Measurements from ENCODE around the gene SOX2.

Gene SOX2

DNA sequence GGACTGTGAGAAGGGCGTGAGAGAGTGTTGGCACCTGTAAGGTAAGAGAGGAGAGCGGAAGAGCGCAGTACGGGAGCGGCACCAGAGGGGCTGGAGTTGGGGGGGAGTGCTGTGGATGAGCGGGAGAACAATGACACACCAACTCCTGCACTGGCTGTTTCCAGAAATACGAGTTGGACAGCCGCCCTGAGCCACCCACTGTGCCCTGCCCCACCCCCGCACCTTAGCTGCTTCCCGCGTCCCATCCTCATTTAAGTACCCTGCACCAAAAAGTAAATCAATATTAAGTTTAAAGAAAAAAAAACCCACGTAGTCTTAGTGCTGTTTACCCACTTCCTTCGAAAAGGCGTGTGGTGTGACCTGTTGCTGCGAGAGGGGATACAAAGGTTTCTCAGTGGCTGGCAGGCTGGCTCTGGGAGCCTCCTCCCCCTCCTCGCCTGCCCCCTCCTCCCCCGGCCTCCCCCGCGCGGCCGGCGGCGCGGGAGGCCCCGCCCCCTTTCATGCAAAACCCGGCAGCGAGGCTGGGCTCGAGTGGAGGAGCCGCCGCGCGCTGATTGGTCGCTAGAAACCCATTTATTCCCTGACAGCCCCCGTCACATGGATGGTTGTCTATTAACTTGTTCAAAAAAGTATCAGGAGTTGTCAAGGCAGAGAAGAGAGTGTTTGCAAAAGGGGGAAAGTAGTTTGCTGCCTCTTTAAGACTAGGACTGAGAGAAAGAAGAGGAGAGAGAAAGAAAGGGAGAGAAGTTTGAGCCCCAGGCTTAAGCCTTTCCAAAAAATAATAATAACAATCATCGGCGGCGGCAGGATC, at the start of gene SOX2:
TSS of gene SOX2 (plus strand) at position 601 of the 811 bp plus-strand sequence. CDS start 436 bp downstream, outside the sequence.
- no peak for DNase-seq (ENCODE audit: low read depth in 2 of 2, low spot score in 1 of 2)

DNA sequence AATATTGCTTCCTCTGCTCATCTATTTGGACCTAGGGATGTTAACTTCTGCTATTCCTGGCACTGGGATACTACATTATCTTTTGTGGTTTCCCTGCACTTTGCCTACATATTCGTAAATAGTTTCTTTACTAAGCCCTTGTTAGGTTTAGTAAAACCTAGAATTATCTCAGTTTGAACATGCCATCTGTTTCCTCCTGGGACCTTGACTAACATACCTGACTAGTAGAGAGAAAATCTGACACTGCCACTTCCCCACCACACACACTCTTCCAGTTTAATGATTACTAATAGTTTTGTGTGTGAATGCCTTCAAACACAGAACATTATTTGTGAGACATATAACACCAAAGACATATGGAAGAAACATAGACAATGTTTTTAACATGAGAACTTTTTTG, 28.2 kb upstream of the SOX2 start:
- no peak for DNase-seq (ENCODE audit: low read depth in 2 of 2, low spot score in 1 of 2)

DNA sequence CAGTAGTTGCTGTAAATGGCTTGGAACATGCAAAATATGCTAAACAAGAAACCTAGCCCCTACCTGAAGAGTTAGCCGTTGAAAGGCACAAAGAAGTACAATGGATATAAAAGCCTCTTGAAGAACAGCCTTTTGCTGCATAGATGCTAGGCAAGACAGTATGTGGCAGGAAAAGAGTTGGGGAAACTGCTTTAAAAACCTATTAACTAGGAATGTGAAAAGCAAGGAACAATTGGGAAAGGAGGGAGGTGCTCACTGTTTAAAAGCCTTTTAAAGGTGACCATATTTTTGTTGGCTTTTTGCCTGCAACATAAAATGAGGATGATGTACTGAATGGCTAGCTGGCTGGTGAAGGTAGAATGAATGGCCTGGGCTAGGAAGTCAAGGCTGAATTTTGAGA, 24.5 kb upstream of the SOX2 start:
- DNase-seq (ENCODE audit: low read depth in 2 of 2, low spot score in 1 of 2) = no peak

DNA sequence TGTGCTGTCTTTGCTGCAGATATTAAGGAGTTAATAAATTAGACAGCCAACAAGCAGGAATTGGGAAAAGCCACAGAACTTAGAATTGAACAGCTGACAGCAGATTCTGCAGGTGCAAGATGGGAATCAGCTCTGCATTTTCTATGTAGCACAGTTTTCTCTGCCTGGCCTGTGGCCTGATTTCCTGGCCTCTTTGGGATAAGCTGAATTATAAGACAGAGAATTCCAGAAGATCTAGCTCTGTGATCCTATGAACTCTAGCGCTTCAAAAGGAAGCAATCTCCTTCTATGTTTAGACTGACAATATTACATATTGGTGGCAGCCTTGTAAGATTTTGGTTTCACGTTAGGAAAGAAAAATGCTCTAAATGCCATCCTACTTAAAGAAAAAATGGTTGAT, 24.0 kb upstream of the SOX2 start:
- no peak for DNase-seq (ENCODE audit: low read depth in 2 of 2, low spot score in 1 of 2)

DNA sequence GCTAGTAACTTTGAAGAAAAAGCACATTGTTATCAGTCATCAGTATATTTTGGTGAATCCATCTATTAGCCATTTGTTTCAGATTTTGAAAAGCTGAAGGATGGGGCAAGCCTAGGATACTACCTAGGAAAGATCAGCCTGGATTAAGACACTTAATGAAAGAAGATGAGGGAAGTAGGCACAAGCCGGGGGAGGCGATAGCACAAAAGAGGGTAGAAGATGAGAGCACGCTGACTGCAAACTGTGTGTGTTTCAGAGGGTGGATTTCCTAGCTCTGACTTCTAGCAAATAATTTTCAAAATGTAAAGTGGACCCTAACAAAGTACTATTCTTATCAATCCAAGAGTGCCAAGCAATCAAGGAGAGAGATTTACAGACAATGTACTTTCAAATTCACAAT, 22.2 kb upstream of the SOX2 start:
- DNase-seq (ENCODE audit: low read depth in 2 of 2, low spot score in 1 of 2) = no peak

DNA sequence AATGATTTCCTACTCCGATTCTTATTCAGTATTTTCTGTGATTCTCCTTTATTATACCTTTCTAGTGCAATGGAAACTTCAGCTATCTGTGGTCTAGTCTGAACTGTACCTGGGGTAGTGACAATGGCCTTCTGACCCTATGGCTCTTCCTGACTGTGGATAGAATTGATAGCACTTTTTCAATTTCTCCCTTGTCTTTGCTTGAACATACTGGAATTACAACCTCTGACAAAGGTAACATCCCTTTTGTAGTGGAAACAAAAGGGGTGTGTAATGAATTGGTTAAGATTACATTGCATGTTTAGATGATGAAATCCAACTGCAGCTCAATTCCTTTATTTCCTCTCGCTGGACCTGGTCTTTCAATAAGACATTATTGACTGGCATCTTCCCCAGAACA, 21.0 kb upstream of the SOX2 start:
- DNase-seq (ENCODE audit: low read depth in 2 of 2, low spot score in 1 of 2) = no peak

DNA sequence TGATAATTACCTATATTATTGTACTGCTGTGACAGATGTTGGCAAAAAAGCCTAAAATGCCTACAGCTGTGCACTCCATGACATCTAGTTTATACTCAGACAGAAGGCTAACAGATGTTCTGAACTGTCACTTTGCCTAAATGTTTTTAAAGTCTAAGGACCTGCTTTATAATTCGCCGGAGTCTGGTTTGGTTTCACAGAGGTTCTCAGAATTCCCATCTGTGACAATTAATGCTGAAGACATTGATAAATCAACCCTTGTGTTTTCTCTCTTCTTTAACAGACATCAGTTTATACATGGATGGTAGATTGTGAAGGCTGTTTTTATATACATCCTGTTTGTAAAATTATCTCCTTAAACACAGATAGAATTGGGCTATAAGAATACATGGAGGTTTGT, 19.8 kb upstream of the SOX2 start:
- no peak for DNase-seq (ENCODE audit: low read depth in 2 of 2, low spot score in 1 of 2)

DNA sequence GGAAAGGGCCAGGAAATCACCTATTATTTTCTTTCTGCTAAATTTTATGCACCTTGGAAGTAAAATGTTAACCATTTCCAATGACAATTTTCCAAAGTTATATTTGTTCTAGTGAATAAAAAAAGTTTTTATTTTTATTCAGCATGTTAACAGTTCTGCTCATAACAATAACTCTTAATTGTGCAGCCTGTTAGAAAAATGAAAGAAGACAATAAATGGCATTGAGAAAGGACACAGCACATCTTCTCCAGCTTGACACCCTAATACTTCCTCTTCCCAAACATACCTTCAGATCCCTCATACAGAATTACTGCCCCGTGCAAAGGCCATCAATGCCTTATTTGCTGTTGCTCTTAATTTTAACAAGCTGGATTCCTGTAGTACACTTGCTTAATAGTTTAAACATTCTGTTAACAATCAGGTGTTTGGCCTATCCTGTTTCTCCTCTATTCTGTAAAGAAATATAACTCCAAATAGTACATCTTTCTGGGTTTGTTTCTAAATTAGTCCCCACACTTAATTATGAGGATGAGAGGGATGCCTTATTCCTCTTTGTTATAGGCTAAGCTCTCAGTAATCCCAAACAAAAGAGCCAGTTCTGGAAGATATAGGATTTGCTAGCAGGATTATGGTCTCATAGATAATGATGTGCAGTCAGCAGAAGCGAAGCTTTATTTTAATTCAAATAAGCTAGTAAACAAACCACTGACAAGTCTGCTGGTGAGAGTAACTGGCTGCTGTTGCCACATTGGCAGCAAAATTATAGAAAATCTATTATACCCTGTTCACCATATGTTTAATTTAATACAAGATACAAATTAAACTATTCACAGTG, 19.2 kb upstream of the SOX2 start:
- no peak for DNase-seq (ENCODE audit: low read depth in 2 of 2, low spot score in 1 of 2)

DNA sequence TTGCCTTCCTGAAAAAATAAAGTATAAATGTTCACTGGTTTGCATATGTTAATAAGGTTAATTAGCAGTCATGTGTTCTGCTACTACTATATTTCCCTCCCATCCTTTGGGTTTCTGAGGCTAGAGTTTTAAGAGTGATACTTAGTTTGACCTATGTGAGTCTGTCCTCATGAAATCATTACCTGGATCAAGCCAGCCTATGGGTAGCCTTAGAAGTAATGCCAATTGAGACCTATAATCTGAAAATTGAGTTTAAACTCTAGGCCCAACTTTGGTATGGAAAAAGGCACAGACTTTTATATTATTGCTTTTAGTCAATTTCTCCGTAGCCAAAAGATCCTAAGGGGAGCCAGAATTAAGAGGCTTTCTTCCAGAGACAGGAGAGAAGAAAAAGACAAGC, 18.4 kb upstream of the SOX2 start:
- no peak for DNase-seq (ENCODE audit: low read depth in 2 of 2, low spot score in 1 of 2)

DNA sequence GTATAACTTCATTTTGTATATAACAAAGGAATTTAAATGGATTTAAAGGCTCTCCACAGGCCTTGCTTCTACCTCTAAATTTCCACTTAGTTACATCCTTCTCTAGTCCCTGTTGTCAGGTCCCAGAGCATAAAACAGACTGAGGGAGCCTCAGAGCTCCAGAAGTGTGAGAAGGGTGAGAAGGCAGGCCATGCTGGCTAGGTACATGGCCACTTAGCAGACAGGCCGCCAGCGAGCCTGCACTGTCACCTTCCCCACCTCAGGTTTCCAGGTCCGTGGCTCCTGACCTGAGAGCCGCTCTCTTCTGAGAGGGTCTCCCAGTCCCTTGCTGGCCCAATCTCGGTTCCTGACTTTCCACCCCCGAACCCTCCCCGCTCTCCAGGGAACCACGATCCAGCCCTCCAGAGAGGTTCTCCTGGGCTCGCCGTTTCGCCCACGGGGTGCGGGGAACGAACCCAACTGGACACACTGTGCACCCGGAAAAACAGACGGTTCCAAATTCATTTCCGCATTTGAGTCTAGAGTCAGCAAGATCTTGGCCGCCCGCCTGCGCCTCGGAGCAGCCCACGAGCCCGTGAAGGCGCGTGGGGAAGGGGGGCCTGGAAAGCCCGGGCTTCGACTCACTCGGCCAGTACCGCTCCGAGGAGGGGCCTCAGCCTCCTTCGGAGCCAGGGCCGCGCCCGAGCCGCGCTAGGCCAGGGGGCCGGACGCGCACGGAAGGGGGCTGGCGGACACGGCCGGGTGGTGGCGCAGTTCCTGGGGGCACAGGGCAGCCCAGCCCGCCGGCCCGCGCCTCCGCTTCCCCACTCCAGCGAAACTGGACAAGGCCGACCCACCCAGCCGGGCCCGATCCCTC, 16.7 kb upstream of the SOX2 start:
- no peak for DNase-seq (ENCODE audit: low read depth in 2 of 2, low spot score in 1 of 2)

DNA sequence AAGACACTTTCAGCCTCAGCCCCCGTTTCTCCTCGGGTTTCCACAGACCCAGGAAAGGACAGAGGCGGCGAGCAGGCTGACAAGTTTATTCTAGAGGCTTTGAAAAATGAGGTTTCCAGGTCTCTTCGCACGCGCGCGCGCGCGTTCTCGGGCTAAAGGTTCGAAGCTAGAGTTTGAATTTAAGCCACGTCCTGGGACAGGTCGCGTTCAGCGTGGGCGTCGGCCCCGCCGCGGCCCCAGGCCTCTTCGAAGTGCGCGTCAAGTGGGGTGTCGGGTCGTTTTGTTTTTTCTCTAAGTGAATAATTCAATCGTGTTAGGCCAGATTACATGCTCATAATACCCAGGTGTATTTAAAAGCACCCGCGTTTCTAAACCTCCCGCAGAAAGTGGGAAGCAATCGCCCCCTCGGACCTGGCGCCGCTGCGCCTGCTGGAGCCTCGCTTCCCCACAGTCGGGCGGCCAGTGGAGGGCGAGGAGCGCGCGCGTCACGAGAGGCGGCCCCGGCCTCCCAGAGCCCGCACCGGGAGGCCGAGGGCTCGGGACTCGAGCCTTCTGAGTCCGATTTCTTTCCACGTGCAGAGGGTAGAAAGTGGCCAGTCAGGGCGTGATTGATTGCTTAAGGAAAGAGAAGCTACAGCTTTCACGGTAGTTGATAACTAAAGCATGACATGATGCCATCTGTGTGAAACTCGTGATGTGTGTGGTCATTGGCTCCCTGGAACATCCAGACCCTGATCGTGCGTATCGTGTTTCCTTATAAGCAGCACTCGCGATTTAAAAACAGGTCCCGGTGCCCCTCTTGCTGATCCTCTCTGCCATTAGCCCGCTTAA, 15.8 kb upstream of the SOX2 start:
- DNase-seq (ENCODE audit: low read depth in 2 of 2, low spot score in 1 of 2) = no peak

DNA sequence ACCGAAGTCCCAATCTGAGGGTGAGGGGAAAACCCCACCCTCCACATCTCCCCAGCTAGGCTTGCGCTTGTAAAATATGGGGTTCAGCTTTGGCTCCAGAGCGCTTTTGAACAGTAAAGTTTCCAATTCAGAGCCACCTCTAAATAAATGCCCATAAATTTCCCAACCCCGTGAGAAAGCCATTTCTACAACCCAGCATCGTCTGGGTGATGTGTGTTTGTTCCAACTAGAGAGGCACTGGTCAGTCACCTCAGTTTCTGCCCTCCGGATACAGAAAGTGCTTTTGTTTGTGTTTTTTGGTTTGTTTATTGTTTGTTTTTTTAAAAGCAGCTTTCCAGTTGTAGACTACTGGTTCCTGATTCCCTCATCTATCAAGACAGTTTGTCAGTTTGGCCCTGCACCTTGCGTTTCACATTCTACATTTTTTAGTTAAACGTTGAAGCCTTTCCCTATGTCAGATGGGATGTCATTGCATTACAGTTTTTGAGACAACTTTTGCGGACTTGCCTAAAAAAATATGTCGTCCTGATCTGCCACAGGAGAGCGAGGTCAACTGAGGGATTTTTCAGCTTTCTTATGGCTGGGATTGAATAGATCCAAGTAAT, 15.0 kb upstream of the SOX2 start:
- no peak for DNase-seq (ENCODE audit: low read depth in 2 of 2, low spot score in 1 of 2)

DNA sequence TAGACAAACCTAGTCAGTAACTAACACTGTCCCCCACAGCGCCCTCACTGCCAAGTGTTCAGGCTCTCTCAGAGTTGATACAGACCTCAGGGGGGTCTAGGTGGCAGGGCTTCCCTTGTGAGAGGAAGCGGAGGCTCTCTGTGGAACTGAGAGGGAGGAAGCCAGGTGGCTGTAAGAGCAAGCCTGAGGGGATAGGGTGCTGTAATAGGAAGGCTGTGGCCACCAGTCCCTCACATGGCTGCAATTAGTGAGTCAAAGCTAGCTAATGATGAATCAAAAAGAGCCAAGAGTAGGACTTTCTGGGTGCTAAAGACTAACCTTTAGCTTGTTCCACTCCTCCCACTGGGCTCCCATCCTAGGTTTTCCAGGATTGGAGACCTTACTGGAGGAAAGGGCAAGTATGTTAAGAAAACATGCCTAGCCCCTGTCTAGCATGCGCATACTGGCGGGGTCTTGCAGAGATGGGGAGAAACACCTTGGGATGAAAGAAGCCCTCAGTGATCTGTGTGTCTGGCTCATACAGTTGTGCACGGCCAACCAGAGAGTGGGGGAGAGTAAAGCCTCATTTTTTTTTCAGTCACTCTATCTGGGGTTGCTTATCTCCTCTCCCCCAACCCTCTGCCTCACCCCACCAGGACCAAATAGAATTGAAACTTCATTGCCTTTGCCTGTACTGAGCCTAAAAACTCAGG, 13.3 kb upstream of the SOX2 start:
- no peak for DNase-seq (ENCODE audit: low read depth in 2 of 2, low spot score in 1 of 2)

DNA sequence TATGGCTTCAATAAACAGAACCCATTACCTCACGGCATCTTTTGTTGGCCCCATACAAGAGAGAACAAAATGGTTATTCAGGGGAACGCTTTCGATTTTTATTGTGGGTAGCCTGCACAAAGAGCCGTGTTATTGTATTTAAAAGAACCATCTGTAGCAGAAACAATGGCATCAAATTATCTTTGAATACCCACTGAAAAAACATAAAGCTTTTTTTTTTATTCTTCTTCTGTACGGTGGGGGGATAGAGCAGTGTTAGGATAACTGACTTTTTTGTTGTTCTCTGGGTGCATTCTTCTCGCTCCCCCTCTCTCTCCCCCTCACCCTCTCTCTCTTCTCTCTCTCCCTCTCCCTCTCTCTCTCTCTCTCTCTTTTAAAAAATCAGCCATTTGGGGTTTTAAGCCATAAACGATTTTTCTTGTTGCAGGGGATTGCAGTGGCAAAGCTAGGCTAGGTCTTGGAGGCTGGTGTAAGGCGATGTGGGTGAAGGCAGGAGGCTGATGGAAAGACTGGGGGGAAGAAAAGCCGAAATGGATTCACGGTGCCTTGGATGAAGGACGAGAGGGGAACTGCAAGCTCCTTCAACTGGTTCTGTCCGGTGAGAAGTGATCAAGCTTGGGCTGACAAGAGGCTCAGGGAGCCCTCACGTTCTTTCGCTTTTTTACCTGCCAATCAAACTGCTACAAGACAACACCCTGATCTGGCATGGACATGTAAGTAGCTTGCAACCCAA, 12.4 kb upstream of the SOX2 start:
- DNase-seq (ENCODE audit: low read depth in 2 of 2, low spot score in 1 of 2) = no peak

DNA sequence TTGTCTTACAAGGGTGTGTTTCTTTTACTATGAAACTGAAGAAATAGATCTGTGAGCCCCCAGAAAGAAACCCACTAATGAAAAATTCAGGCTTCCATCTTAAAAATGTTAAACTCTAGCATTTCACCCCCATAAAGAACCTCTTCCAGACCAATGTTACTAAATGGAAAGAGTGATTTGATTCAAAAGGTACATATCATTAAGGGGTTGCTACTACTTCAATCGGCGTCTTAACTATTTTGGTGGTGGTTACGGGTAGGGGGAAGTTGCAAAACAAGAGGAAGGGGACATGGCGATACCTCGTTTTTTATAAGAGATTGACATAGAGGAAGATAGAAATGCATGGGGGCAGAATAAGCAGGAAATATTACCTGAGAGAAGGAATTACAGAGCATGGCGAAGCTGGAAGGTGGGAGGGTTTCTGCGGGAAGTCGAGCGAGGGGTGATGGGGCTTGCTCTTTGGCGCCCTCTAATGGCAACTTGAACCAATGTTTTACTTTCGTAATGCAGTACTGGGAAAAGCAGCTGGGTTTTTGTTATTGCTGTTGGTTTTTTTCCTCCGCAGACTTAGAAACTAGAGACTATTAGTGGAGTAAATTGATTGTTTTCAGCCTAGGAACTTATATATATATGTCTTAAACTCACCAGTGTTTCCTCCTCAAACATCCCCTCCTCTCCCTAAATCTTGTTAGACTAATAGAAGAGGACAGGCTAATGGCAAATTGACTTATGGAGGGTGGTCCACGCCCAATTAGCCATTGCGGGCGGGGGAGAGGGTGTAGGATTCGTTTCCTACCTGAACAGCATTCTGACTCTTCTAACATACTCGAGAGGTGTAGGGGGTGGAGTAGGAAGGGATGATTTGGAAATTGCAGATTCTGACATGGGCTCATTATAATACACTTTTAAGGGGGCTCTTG, 11.3 kb upstream of the SOX2 start:
- DNase-seq (ENCODE audit: low read depth in 2 of 2, low spot score in 1 of 2) = no peak

DNA sequence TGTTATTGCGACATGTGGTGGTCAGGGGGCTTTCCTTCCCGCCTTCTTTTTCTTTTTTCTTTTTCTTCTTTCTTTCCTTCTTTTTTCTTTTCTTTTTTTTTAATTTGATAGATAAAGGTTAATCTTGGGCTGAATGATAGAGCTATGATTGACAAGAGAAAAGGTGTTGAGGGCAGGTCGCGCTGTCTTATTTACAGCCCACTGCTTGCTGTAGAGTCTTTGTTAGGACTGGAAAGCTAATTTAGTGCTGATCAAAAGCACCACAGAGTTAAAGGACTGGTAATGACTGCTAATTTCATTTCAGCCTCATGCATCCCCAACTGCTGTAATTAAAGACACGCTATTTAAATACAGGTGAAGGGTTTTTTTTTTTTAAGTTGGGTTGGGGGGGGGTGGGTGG, 10.6 kb upstream of the SOX2 start:
- no peak for DNase-seq (ENCODE audit: low read depth in 2 of 2, low spot score in 1 of 2)

DNA sequence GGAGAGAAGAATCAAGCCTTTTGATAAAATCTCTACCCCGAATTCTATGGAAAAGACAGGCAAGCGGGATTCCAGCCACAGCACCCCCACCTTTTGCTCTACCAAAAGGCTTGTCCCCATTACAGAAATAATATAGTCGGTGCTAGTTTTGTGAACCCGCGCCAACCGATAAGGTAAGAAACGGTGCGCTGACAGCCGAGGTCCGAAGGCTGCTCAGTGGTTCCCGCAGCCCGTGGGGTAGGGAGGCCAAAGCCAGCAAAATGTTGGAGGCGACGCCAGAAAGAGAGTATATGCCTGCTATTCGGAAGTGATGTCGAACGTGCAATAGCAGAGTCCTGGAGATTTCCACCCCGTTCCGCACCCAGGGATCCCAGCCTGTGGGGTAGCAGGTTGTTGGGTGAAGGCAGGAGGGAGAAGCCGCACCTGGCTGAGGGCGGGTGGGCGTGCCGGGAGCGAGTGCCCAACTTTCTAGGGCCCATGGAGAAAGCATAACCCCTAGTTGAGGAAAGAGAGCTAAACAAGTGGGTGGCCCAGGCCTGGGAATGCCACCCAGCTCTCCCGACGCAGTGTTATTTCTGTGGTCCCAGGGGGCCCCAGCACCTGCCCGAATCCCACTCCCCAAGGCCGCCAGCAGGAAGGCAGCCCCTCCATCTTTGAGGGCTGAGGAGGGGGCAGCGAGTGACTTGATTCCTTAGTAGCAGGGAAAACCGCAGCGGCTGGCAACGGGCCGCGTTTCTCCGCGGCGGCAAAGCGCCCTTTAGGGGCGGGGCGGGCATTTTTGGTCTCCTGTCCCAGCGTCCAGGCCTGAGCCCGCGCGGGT, 7.9 kb upstream of the SOX2 start:
- DNase-seq (ENCODE audit: low read depth in 2 of 2, low spot score in 1 of 2) = no peak
